SHP77 treated with DMSO at 0.1 percent for 48 hours (cell line): ENCODE measurements around the gene MPRIP.

Experiments
- DNase-seq: peaks from one replicate; lab custom pipeline; 2025; lab: John Stamatoyannopoulos, UW

Gene MPRIP

DNA sequence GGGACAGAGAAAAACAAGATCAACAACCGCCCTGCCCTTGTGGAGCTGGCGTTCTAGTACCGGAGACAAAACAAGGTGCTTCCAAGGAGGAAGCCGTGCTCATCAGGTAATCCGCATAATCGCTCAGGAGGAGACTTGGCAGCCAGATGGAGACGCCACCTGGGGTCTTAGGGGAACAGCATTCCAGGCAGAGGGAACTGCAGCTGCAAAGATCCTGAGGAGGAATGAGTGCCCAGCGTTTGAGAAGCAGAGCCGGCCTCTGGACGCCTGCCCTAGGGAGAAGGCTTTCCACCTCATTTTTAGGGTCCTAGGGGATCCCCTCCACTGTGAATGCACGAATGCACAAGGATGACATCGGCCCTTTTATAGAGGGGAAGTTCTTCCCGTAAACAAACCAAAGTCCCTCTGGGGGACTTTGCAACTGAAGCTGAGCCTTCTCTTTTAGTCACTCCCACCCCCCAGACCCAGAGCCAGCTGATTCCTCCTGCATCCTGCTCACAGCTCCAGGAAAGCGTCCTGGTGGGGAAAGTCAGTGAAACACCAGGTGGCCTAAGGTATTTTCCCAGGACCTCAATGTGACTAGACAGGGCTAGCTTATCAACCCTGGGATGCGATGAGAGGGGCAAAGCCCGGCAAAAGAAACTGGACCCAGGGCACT is 13.2 kb upstream of the MPRIP start:
- no peak for DNase-seq

DNA sequence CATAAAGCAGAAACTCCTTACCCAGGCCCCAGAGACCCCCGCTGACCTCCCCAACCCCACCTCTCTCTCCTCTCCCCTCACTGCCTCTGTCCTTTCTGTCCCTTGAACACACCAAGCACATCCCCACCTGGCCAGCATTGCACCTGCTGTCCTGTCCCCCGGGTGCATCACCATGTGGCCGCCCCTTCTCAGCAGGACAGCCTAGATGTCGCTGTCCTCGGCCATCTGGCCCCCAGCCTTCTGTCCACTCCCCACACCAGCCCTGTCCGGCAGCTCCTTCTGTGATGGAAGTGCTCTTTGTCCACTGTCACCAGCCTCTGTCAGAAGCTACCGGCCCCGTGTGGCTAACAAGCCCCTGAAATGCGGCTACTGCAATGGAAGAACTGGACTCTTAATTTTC is 12.3 kb upstream of the MPRIP start:
- DNase-seq, result no peak

DNA sequence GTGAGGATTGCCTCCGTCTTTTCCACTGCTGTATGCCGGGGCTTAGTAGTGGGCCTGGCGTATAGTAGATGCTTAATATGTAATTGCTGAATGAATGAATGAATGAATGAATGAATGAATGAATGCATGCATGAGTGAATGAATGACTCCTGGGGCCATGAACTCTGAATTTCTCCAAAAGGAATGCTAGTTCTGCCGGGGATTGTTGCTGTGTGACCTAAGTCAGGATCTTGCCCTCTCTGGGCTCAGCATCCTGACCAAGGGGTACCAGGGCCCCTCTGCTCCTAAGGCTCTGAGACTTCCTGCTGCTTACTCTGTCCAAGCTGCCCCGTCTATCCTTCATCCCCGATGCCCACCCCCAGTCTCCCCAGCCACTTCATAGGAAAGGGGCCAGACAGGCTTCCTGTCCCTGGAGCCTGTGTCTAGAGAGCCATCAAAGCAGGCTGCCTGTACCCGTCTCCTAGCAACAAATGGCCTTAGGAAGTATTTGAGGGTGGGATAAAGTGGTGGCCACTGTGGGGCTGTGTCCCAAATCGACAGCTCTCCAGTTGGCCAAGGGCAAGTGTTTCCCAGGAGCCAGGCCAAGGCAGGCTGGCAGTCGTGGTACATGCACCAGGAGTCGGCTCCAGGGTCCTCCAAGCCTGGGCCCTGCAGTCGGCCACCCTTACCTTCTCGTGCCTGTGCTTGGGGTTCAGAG is 11.6 kb upstream of the MPRIP start:
- DNase-seq, result no peak

DNA sequence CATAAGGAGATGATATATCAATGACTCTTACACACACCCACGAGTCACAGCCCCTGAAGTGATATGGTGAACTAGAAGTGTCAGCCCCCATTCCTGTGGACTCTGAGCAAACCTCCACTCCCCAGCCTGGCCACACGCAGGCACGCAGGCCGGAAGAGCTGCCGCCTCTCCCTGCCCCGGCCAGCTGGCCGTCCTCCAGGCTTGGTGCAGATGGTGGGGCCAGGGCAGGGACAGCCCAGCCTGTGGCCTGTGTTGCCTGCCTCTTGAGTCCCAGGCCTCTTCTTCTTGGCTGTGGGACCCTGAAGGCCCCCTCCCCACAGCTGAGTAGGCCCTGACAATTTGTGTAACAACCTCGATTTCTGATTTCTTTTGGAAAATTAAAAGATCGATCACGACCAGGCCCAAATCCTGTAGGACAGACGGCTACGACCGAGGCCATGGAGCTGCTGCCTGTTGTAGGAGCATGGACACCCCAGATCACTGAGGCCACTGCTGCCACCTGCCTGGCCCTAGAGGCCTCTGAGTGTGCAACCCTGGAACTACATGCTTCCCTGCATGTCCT is 10.0 kb upstream of the MPRIP start:
- DNase-seq, result peak; percentile 99

DNA sequence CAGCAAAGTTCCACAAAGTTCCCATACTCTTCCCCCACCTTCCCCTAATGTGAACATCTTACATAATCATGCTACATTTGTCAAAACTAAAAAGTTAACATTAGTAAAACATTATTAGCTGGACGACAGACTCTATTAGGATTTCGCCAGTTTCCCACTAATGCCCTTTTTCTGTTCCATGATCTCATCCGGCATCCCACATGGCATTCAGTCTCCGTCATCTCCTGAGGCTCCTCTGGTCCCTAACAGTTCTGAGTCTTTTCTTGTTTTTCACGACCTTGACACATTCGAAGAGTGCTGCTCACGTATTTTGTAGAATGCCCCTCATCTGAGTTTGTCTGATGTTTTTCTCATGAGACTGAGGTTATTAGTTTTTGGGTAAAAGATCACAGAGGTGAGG is 8.8 kb upstream of the MPRIP start:
- DNase-seq, result no peak

DNA sequence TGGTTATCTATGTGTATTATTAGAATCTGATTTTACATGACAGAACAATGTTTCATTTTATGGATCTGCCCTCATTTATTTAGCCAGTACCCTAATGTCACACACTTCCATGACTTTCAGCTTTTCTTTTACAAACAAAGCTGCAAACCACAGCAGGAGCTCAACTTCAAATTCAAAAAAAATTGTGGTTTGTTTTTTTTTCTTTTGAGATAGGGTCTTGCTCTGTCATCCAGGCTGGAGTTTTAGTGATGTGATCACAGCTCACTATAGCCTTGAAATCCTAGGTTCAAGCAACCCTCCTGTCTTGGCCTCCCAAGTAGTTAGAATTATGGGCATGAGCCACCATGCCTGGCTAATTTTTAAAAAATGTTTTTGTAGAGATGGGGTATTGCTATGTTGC is 8.2 kb upstream of the MPRIP start:
- no peak for DNase-seq

DNA sequence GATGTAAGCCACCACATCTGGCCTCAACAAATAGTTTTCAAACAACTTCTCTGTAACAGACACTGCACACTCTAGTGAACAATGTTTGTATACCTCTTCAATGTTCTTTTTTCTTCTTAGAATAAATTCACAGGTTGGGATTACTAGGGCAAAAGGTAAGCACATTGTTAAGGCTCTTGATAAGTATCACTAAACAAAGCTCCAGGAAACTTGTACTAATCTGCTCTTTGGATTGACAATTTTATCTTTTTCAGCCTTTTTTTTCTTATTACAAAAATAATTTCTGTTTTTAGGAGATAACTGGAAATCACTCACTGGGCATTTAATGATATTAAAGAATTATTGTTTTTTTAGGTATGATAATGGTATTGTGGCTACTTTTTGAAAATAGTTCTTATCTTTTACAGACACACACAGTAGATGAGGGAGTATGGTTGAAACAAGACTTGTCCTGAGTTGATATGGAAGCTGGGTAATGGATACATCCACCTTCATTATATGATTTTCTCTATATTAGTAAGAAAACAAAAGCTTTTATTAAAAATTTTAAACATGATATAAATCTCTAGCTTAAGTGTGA is 7.7 kb upstream of the MPRIP start:
- no peak for DNase-seq

DNA sequence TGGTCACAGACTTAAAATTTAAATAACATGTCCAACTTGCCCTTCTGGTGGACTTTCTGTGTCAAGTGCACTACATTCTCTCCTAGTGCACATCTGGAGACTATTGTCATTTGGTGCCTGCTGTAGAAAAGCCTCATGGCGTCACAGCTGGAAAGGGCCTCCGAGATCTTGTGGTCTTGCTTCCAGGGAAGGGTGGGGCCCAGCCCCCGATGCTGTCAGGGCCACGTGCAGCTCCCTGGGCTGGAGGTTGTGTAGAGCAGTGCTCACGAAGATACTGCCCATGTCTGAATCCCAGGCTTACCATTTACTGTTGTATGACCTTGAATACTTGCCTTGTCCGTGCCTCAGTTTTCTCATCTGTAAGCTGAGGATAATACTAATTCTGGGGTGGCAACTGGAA is 6.8 kb upstream of the MPRIP start:
- DNase-seq, result no peak

DNA sequence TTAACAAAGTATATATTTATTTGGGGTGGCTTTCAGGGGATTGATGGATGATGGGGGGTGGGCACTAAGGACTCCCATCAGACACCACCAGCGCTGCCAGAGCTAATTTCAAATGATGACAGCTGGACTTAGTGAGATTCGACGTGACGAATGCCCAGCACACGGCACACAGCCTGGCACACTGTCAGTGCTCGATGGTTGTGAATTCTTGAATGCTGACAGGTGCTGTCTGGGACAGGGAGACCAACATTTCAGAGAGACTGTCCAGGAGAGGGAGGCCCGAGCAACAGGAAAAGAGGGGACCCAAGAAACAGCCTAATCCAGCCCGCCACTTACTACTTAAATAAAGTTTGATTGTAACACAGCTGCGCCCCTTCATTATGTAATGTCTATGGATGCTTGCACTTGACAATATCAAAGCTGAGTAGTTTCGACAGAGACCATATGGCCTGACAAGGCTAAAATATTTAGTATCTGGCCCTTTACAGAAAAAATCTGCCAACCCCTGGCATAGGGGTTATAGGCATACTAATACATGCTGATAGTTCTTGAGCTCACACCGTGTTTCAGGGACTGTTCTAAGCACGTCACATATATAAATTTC is 6.2 kb upstream of the MPRIP start:
- DNase-seq, result no peak

DNA sequence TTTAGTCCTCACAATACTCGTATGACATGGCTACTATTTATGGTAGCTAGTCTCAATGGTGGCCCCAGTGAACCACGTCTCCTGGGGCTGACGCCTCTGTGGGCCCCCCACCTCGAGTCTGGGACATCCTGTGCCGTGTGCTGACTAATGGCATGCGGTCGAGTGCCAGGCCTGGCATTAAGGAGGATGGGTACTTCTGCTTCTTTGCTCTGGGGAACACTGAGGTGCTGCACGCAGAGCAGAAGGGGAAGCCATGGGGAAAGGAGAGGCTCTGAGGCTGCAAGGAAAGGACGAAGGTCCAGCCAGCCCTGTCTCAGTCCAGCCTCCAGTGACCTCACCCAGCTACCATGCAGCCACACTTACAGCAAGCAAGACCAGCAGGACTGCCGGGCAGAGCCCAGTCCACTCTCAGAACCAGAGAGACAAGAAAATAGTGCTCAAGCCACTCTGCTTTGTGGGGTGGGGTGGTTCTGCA is 5.7 kb upstream of the MPRIP start:
- DNase-seq, result no peak

DNA sequence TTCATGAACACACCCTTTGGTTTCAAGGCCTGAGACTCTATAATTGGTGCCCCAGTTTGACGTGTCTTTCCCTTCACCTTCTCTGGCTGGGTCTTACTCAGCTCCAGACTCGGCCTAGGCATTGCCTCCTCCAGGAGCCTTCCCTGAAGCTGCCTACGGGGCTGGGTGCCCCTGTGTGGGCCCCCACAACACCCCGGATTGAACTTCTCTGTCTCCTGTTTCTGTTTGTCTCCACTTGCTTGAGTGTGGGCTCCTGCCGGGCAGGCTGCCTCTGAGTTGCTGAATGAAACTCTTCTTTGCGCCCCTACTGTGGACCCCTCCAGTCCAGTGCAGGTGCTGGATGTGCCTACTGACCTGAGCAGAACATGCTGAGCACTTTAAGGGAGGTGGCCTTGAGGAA is 2.3 kb upstream of the MPRIP start:
- DNase-seq, result no peak

DNA sequence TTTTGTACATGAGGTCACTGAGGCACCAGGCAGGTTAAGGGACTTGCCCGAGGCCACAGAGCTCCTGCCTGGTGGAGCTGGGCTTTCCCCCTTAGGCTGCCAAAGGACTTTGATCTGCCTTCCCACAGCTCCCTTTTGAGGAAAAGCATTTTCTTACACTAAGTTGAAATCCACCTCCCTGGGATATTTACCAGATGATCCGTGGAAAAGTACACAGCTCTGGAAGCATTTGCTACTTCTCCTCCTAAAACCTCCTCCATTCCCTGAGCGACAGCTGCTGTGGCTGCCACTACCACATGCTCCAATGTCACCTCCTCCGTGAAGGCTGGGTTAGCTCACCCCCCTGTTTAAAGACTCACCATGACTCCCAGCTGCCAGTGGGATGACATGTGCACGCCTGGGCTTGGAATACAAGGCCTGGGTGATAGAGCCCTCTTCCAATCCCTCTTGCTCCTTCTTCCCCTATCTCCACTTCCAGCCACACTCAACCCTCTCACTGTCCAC is 1.2 kb upstream of the MPRIP start:
- DNase-seq, result peak; percentile 97

DNA sequence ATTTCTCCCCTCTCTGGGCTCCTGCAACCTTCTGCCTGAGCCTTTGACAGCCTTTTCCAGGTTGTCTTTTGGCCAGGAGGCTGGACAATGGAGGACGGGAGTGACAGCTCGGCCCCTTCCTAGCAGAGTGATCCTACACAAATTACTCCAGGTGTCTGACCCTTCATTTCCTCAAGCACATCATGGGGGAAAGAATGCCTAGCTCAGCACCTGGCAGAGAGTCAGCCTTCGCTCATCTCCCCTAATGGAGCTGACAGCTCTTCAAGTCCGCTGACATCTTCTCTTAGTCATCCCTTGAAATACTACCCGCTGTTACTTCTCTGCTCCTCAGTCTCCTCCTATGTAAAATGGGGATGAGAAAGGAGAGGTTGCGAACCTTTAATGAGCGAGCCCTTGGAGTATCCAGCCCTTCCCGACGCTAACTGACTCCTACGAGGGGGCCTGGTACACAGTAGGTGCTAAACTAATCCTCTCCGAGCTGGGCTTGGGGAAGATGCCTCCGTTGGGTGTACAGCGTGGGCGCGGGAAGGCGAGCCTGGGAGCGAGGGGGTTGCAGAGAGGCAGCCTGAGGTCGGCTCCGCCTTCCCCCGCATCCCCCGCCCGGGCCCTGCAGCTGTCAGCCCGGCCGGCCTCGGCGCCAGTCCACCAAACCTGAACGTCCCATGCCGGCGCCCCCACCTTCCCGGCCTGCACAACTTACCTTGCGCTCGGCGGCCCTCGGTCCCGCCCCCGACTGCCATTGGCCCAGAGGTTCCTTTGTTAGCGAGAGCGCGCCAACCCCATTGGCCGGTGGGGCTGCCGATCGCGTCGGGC is 480 bp upstream of the MPRIP start:
- DNase-seq, result peak; percentile 100

DNA sequence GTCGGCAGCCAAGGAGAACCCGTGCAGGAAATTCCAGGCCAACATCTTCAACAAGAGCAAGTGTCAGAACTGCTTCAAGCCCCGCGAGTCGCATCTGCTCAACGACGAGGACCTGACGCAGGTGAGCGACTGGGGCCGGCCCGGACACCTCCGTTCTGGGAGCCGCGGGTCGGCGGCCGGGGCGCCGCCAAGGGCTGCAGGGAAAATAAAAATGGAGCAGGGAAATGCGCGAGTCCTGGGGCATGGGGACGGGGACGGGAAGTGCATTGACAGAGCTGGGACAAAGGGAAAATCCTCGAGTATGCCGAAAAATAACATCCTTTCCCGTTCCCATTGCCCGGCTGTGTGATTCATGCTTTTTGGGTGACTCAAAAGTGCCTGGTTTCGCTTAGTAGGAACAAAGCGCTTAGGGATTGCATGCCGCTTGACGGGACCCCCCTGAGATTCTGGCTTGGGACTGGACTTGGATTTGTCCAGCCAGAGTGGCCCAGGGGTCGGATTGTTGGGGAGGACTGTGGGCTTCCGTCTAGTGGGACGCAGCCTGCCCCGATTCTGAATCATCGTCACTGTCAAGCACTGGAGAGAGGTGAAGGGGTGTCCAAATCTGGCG is 699 bp downstream of the MPRIP start:
- no peak for DNase-seq

DNA sequence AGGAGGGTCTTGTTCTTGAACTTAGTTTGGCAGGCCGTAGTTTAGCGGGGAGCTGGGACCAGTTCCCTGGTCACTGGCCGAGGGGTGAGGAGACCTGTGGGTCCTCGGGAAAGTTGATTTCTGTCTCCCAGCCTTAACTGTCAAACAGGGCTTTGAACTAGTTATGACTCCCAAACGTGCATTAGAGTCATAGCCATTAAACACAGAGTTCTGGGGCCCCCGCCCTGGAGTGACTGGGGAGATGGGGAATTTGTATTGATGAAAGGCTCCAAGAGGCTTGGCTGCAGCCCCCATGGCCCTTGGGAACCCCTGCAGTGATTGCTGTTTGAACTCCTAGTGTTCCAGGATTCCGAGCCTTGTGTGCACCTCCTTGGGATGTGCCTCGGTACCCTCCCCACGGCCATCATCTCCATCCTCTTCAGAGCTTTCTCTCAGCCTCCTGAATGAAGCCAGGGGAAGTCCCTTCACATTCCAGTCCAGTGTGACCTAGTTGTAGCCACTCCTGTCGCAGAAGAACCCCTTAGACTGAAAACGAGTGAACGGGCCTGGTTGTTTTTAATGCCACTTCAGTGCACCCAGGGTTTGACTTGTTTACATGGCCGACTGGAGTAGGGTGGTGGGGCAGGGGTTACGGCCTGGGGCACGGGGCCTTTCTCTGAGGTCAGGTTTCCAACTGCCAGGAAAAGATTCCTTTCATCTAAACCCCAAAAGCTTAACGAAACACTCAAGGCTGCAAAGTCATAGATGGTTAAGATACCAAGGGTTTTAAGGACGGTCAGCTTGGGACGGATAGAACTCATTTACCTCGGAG is 1.4 kb downstream of the MPRIP start:
- DNase-seq, result no peak

DNA sequence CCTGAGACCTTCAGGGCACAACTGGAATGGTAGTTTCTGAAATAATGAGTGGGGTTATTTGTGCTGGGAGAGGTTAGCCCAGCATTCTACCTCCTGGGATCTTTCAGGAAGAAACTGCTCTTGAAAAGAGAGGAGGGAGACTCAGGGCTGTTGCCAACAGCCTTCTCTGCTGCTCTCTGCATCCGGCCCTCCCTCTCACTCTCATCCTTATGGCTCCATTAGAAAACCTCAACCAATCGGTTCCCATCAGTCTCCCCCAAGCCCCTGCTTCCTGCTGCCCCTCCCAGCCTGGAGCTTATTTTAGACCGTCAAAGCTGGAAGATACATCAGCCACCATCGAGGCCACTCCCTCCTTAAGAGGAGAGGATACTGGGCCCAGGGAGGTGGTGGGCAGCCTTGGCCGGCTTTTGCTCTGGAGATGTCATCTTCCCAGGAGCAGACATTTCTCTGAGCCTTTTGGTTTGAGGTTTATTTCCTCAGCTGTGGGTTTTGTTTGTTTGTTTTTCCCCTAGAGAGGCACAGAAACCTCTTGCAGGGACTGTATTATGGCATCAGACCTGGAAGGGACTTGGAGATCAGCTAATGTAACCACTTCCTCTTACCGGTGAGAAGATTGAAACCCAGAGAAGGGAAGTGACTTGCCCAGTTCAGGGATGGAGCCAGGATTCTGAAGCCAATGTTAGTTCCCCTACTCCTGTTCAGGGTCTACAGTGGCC is 2.7 kb downstream of the MPRIP start:
- DNase-seq, result peak; percentile 67

DNA sequence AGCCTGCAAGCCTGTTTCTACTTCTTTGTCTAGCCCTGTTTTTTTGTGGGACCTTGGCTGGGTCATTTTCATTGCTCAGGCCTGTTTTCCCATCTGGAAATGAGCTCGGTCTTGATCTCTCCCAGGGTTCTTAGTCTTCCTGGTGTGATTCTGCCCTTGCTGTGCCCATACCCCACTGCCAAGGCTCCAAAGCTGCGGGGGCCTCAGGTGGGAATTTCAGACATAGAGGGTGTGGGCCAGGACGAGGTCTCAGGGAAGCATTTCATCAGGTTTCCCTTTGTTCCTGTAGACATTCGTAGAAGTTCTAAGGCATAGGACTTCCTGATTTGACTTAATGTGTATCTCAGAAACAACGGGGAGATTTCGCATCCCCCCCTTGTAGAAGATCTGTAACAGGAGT is 5.8 kb downstream of the MPRIP start:
- no peak for DNase-seq

DNA sequence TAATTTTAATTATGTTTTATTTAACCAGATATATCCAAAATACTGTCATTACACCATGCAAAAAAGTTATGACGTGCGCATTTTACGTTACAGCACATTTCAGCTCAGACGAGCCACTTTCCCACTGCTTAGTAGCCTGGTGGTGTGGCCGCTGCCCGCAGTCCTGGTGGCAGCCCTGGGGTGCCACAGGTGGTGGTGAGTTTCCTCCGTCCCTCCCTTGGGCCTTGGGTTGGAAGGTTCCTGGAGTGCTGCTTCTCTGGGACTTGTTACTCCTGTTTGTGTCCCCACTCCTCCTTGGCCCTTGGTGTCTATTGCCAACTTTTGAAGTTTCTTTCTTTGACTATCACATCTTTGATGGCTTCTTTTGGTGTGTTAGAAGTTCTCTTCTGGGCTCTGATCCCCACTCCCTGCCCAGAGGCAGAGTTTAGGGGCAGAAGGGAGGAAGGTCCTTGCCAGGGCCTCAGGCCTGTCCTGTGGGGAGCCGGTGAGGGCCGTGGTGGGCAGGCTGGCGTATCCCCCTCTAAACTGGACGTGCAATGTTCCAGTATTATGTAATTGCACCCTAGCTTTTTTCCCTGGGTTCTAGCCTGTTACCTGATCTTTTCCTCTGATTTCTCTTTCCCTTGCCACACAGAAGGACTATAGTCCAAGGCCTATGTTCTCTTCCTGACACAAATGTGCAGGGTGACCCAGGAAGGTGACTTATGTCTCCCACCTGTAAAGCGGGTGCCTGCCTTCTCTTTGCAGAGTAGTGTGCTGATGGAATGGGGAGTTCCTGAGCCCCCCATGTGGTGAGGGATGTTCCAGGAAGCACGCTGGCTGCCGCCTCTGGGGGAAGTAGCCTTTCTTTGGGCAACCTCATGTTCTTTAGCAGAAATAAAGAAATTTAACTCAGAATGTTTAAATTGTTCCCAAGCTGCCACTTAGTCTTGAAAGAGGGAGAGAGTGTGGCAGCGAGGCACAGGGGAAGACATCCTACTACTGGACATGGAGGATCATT is 8.4 kb downstream of the MPRIP start:
- DNase-seq, result no peak
